DMS153 treated with DMSO at 0.1 percent for 48 hours (cell line): ENCODE measurements around the gene CACNA1H.
"Not testable (repeated sequence)": the region's sequence is repeated elsewhere in the genome, so short reads cannot be mapped to it uniquely, and the experiment has no call there.

Experiments
- DNase-seq: peaks from one replicate; lab custom pipeline; 2025; ENCODE audit not compliant: unreplicated experiment; lab: John Stamatoyannopoulos, UW

CACNA1H gene

DNA sequence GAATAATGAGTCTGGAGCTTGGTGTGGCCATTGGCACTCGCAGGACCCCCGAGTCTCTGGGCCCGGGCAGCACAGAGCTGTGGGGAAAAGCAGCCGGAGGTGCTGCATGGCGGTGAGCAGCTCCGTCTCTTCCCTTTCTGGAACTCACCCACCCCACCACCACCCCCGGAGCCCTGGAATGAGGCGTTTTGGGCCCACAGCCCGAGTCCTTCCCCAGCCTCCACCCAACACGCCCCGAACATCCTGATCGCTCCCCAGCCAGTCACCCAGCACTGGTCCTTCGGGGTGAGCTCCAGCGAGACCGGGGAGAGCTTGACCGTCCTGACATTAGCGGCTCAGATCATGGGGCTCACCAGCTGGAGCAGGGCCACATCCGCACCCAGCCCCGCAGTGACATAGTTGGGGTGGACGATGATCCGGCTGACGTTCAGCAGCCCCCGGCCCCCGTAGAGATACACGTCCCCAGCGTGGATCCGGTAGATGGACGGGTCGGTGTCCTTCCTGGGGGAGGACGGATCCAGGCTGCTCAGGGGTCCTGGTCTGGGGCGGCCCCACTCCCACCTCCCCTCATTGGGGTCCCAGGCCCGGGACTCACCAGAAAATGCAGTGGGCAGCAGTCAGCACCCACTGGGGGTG is 109.4 kb downstream of the CACNA1H start:
- DNase-seq, result no peak

- no peak for DNase-seq
Measured at GRCh38 chr16:1262846-1263221, 109.9 kb downstream of the CACNA1H start.

DNA sequence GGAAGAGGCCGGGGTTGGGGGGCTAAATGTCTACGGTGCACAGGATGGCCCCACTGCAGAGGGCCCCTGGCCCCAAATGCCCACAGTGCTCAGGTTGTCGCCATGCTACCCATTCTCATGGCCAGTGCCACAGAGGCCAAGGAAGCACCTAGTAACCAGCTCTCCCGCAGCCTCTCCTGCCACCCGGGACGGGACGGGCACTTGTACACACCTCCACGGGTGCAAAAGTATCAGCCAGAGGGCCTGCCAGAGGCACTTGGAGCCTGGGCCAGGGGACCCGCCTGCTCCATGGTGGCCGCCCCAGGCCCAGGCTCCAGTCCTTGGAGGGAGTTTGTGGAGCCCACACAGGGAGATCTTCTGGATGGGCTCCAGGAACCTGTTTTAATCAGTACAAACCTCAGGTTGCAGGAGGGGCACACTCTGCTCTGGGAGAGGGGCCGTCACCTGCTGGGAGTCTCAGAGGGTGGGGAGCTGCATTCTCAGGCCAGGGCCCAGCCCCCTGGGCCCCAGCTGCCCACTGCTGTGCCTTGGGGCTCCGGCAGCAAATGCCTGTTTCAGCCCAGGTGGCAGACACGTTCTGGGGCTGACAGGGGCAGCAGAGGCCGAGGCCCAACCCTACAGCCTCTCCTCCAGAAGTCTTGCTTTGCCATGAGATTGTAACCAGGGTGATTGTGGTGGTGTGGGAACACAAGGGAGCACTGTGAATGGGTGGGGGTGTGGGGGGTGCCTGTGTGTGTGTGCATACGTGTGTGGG is 110.9 kb downstream of the CACNA1H start:
- DNase-seq, result no peak

DNA sequence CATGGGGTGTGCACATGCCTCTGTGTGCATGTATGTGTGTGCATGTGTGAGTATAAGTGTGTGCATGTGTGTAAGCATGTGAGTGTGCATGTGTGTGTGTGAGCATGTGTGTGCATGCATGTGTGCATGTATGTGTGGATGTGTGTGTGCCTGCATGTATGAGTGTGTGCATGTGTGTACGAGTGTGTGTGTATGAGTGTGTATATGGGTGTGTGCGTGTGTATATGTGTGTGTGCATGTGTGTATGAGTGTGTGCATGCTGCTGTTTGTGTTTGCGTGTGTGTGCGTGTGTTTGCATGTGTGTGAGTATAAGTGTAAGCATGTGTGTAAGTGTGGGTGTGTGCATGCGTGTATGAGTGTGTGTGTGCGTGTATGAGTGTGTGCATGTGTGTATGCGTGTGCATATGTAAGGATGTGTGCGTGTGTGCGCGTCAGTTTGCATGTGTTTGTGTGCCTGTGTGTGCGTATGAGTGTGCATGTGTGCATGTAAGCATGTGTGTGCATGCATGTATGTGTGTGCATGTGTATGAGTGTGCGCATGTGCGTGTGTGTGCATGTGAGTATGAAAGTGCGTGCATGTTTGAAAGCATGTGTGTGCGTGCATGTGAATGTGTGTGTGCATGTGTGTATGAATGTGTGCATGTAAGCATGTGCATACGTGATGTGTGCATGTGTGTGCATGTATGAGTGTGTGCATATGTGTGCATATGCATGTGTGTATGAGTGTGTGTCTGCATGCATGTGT is 111.6 kb downstream of the CACNA1H start:
- no peak for DNase-seq

DNA sequence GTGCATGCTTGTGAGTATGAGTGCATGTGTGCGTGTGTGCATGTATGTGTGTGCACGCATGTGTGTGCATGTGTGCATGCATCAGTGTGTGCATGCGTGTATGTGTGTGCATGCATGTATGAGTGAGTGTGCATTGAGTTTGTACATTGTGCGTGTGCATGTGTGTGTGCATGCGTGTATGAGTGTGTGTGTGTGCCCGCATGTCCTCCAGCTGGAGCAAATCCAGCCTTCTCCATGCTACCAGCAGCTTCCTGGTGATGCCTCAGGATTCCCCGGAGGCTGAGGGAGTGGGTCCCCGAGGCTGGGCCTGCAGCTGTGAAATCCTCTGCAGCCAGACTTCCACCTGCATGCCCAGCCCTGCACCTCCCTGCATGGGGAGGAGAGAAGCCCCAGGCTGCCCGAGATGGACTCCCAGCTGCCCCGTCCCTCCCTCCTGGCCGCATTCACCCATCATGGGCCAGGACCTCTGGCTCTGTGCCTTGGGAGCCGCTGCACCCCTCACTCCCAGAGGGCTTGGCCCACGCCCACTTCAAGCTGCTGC is 112.3 kb downstream of the CACNA1H start:
- no peak for DNase-seq

DNA sequence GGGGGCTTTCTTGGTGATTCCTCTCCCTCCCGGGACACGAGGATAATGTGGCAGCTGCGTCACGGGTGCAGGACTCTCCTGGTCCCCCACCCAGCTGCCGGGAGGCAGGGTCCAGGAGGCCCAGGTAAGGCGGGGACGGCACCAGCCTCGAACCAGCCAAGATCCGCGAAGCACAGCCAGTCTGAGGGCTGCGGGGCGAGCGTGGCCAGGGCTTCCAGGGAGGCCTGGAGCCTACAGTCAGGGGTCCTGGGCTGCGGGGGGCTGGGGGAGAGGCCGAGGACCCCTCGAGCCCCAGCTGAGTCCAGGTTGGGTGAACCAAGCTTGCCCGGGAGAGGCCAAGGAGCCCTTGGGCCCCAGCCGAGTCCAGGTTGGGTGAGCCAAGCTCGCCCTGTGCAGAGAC is 112.9 kb downstream of the CACNA1H start:
- DNase-seq, result no peak

GRCh38 chr16:1269418-1269817 is 116.5 kb downstream of the CACNA1H start:
- DNase-seq, result not testable (repeated sequence)

DNA sequence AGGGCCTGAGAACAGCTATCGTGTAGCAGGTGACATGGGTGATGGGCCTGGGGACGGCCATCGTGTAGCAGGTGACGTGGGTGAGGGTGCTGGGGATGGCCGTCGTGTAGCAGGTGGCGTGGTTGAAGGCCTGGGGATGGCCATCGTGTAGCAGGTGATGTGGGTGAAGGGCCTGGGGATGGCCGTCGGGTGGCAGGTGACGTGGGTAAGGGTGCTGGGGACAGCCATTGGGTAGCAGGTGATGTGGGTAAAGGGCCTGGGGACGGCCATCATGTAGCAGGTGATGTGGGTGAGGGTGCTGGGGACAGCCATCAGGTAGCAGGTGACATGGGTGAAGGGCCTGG is 118.4 kb downstream of the CACNA1H start:
- DNase-seq, result no peak
